GM18951 (cell line): ENCODE data around the gene TMEM69.
"Not testable (repeated sequence)": the region's sequence is repeated elsewhere in the genome, so short reads cannot be mapped to it uniquely, and the experiment has no call there.

Experiments used
- POLR2A ChIP-seq: IDR thresholded peaks from 4 replicates; pipeline ENCODE4 v1.6.1; 2011; ENCODE audit warnings: mild to moderate bottlenecking; ENCODE audit not compliant: insufficient read length, insufficient read depth; ENCODE audit errors: extremely low read depth
- in situ Hi-C: fragments of 300-500 bp; cut with MboI; formaldehyde crosslinking; loops from one replicate; pipeline ENCODE4 v1.12.0; 2022; ENCODE audit warnings: low sequenced_read_pairs, mixed read lengths, inconsistent platforms; ENCODE audit not compliant: unreplicated experiment

The TMEM69 gene

DNA sequence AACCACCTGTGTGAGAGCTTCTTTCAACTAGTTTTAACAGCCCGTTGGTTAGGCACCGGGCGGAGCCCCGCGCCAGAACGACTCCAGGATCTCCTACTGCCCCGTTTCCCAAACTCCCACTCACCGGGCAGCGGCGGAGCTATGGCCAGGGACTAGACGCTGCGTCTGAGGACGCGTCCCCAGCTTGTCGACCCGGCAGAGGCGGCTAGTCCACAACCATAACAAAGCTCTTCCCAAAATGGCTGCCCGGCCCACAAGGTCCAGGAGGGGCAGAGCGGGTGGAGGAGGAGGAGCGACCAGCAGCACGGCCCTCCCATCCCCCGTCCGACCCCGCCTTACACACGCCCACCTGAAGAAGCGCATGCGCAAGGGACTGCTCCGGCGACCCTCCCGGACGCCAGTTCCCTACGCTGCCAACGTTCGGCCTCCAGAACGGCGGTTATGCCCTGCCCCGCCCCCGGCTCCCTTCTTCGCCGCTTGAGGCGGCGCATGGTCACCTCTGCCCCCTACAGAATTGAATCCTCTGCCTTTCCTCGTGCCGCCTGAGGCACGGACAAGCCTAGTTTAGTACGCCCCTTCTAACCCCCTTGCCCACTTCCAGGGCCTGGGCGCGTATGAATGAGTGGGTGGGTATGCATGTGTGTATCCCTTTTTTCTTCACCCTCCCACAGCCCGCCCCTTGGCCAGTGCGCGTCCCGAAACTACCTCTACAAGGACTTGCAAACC is 1.5 kb upstream of the TMEM69 start, which contains the start of gene GPBP1L1:
TSS of gene GPBP1L1 (minus strand) at position 246 of the 726 bp plus-strand sequence. CDS start 27,446 bp downstream, outside the sequence.
- TF ChIP-seq POLR2A, result peak; percentile 80
- in situ Hi-C loops, result no loop called here

DNA sequence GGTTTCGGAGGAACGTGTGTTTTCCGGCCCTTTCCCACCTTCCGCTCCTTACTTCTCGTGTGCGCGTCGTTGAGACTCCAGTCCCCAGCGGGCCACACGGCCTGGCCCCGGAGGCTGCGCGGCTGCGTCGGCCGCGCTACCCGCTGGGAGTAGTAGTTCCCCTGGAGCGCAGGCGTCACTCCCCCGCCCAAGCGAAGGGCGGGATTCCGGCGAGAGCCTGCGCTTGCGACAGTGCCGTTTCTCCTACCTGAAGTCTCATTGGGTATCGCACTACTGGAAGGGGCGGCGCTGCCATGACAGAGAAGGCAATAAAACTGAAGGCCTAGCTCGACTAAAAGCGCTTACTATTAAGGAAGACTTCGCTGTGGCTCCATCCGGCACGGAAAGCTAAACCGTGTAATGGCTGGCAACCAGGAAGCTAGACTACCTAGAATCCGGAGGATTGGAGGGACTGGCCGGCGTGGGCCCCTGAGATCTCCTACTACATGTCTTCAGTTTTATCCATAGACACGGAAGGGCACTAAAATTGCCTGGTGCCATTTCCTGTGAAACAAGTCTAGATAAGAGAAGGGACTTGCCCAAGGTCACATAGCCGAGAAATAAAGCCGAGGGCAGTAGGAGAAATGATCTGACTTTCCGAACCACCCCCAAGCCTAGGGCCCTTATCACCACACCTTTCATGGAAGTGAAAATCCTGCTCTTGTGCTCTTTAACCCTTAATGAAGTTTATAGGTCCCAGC is 797 bp upstream of the TMEM69 start:
- TF ChIP-seq POLR2A, result peak; percentile 95
- in situ Hi-C loops, result no loop called here

DNA sequence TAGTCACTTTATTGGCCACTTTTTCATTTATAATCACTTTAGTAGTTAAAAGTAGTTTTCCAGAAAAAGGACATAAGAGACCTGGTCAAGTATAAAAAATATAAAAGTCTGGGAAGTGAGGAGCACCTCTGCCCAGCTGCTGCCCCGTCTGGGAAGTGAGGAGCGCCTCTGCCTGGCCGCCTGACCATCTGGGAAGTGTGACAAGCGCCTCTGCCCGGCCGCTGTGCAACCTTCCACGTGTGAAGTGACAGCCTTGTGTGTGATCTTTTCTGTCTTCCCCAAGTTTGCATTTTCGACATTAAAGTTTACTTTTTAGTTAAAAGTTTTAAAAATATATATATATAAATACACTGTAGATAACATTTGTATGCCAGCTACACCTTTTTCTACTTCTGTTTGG is 5.8 kb downstream of the TMEM69 start:
- in situ Hi-C loops, result not testable (repeated sequence)

DNA sequence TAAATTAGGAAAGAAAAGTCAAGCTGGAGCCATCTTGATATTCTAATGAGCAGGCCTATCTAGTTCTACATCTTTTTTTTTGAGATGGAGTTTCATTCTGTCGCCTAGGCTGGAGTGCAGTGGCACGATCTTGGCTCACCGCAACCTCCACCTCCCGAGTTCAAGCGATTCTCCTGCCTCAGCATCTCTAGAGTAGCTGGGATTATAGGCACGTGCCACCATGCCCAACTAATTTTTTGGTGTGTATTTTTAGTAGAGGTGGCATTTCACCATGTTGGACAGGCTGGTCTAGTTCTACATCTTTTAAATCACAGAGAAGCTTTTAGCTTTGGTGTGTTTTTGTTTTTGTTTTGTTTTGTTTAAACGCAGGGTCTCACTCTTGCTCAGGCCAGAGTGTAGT is 6.8 kb downstream of the TMEM69 start:
- in situ Hi-C loops, result no loop called here
- TF ChIP-seq POLR2A, result no peak

DNA sequence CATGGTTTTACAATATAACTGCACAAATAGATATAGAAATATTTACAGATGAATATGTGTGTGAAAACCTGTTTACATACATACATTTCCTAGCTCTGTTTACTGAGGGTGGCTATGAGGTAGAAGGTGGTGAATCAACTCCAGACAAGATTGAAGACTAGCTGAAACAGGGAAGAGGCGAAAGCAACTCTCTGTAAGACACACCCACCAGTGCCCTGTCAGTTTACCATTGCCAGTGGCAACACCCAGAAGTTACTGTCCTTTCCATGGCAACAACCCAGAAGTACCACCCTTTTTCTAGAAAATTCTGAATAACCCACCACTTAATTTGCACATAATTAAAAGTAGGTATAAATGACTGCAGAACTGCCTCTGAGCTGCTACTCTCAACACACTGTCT is 16.7 kb downstream of the TMEM69 start:
- TF ChIP-seq POLR2A, result no peak
- in situ Hi-C loops, result no loop called here

DNA sequence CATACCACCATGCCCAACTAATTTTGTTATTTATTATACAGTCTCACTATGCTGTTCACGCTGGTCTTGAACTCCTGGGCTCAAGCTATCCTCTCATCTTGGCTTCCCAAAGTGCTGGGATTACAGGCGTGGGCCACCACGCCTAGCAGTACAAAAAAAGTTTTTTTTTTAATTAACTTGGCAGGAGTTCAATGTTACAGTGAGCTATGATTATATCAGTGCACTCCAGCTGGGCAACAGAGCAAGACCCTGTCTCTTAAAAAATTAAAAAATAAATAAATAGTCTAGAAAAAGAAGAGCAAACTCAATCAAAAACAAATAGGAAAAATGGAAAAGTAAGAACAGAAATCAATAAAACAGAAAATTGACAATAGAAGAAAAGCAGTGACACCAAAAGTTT is 25.7 kb downstream of the TMEM69 start:
- in situ Hi-C loops, result no loop called here
- no peak for TF ChIP-seq POLR2A

DNA sequence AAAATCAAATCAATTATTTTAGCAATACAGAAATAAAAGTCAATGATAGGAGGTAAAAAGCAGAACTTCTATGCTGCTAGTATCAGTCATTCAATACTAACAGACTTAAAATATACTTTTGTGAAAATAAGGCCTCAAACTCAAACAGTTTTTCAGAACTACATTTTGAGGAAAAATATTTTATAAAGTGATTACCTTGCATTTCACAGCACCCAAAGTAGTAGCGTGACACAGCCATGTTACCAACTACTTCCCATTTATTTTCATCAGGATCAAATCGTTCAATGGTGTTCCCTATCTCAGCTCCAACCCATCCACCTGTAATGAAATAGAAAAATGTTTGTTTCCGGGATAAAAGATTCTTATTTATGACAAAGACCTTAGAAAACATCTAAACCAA is 28.7 kb downstream of the TMEM69 start:
- no peak for TF ChIP-seq POLR2A
- in situ Hi-C loops, result no loop called here

DNA sequence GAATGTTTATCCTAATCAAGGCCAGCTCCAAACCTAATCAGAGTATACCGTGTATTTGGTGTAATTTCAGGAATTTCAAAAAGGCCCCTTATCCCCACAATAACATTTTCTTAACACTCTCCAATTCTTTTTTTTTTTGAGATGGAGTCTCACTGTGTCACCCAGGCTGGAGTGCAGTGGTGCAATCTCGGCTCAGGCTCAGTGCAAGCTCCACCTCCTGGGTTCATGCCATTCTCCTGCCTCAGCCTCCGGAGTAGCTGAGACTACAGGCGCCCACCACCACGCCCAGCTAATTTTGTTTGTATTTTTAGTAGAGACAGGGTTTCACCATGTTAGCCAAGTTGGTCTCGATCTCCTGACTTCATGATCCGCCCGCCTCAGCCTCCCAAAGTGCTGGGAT is 29.4 kb downstream of the TMEM69 start:
- in situ Hi-C loops, result not testable (repeated sequence)

DNA sequence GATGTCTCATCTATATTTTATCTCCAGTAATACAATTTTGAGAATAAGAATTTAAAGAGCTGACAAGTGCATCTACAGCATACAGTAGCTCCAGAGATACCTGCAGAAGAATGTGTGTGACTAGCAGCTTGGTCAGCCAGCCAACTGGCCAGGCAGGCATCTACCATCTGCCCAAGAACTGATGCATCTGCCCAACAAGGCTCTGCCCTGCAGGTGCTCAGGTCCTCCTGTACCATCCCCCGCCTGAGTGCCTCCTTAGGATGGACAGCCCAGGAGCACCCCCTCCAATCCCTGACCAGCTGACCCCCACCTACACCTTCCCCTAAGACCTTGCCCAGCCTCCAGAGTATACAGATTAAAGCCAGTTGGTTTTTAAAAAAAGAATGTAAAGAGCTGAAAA is 30.3 kb downstream of the TMEM69 start:
- in situ Hi-C loops, result no loop called here
- no peak for TF ChIP-seq POLR2A

DNA sequence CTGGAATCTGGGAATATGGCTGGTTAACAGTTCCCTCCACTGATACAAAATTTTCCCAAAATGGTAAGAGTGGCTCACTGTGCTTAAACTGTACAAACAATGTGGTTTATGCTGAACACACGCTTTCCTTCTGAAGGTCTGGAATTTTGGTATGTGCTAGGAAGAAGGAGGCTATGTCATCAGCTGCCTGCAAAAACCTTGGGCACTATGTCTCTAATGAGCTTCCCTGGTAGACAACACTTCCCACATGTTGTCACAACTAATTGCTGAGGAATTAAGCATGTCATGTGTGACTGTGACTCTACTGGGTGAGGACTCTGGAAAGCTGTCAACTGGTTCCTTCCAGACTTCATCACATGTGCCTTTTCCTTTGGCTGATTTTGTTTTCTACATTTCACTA is 33.2 kb downstream of the TMEM69 start:
- in situ Hi-C loops, result no loop called here
- TF ChIP-seq POLR2A, result no peak

DNA sequence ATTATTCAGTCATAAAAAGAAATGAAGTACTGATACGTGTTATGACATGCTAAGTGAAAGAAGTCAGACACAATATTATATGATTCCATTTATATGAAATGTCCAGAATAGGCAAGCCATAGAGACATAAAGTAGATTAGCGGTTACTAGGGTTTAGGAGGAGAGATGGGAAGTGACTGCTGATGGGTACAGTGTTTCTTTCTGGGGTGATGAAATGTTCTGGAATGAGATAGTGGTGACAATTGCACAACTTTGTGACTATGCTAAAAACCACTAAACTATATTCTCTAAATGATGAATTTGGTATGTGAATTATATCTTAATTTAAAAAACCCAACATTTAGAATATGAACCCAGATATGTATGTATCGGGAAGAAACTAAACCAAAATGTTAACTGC is 34.8 kb downstream of the TMEM69 start:
- no peak for TF ChIP-seq POLR2A
- in situ Hi-C loops, result no loop called here

DNA sequence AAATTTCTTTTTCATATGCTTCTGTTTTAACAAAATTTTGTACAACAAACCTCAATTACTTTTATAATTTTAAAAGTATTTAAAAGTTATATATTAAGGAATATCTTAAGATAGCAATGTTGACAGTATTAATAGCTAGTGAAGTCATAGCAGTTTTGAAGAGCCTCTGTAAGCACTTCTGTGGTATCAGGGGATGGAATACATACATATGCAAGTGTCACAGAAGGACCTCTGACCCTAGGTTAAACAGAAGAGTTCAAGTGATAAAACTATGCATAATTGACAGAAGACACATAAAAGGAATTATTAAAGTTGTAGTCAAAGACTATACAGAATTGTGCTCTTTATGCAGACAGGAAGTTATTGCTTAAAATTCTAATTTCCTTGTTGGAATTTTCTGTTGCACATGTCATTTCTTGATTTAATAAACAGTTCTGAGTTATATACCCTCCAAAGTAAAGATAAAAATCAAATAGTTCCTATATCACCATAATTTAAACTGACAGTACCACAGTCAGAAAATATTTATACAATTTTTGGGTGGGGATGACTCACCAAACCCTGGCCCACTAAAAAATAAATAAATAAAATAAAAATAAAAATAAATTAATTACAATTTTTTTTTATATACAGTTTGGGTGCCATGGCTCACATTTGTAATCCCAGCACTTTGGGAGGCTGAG is 35.4 kb downstream of the TMEM69 start:
- in situ Hi-C loops, result no loop called here
- TF ChIP-seq POLR2A, result no peak

DNA sequence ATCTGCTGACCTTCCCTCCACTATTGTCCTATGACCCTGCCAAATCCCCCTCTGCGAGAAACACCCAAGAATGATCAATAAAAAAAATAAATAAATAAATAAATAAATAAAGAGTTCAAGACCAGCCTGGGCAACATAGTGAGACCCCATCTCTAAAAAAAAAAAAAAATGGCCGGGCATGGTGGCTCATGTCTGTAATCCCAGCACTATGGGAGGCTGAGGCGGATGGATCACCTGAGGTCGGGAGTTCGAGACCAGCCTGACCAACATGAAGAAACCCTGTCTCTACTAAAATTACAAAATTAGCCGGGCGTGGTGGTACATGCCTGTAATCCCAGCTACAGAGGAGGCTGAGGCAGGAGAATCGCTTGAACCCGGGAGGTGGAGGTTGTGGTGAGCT is 38.0 kb downstream of the TMEM69 start:
- in situ Hi-C loops, result not testable (repeated sequence)
